Mammary epithelial cell (primary cell): Measurements from ENCODE around the gene KCNJ14.

ENCODE experiments used
- CTCF ChIP-seq, 2 donors: IDR thresholded peaks in 1 of 2; conservative IDR thresholded peaks in 1 of 2; 2 replicates each; pipeline ENCODE4 v1.5.1; 2011 to 2012; ENCODE audit warnings: inconsistent platforms in 2 of 2, low read length in 2 of 2, mild to moderate bottlenecking in 2 of 2, control low read depth in 1 of 2, low read depth in 1 of 2; ENCODE audit not compliant: insufficient read depth in 1 of 2; ENCODE audit errors: extremely low read depth in 1 of 2
- EZH2 ChIP-seq: IDR thresholded peaks from 2 replicates; pipeline ENCODE4 v1.6.1; 2012; ENCODE audit warnings: low read length, inconsistent platforms, borderline replicate concordance

GRCh38 chr19:48454150-48454730, 1.1 kb upstream of the KCNJ14 start:
- no peak for TF ChIP-seq CTCF (conservative IDR thresholded peaks at IDR 0.05 in 1 of 2, IDR thresholded peaks at IDR 0.05 in 1 of 2; ENCODE audit: extremely low read depth in 1 of 2, insufficient read depth in 1 of 2, low read depth in 1 of 2, low read length in 2 of 2)
- no peak for TF ChIP-seq EZH2
